Measurements from ENCODE around the gene HDAC6.

GRCh38 chrX:48835524-48836329, 33.9 kb downstream of the HDAC6 start, which contains the start of gene PCSK1N:
- no peak for TF ChIP-seq ZNF565 (CRISPR knock-in tag; conservative IDR thresholded peaks at IDR 0.05; ENCODE audit: low read depth)
- TF ChIP-seq, protein P1, sequence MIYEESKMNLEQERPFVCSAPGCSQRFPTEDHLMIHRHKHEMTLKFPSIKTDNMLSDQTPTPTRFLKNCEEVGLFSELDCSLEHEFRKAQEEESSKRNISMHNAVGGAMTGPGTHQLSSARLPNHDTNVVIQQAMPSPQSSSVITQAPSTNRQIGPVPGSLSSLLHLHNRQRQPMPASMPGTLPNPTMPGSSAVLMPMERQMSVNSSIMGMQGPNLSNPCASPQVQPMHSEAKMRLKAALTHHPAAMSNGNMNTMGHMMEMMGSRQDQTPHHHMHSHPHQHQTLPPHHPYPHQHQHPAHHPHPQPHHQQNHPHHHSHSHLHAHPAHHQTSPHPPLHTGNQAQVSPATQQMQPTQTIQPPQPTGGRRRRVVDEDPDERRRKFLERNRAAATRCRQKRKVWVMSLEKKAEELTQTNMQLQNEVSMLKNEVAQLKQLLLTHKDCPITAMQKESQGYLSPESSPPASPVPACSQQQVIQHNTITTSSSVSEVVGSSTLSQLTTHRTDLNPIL (CRISPR knock-in tag; IDR thresholded peaks at IDR 0.05; ENCODE audit: low read depth), result no peak
- TF ChIP-seq ARNTL (CRISPR knock-in tag; IDR thresholded peaks at IDR 0.05; ENCODE audit: borderline replicate concordance, low read depth), result no peak
- TF ChIP-seq ZFP3 (CRISPR knock-in tag; IDR thresholded peaks at IDR 0.05), result no peak

All from SK-N-SH treated with all-trans-retinoic acid at 6 μM for 48 hours (cell line).